H1 (cell line): ENCODE data around the gene ASCC2.

ENCODE experiments used
- CTBP2 ChIP-seq: IDR thresholded peaks from 2 replicates; pipeline ENCODE4 v1.7.0; 2011; ENCODE audit warnings: borderline replicate concordance, mild to moderate bottlenecking, moderate library complexity, mixed read lengths, low read length; ENCODE audit not compliant: insufficient read depth, insufficient read length
- FOSL1 ChIP-seq: IDR thresholded peaks from 2 replicates; pipeline ENCODE4 v1.6.1; 2011; ENCODE audit warnings: mild to moderate bottlenecking, low read depth, low read length, moderate library complexity; ENCODE audit not compliant: insufficient read depth
- GABPA ChIP-seq: IDR thresholded peaks from 2 replicates; pipeline ENCODE4 v1.6.1; 2011; ENCODE audit warnings: mild to moderate bottlenecking, low read length, moderate library complexity, borderline replicate concordance; ENCODE audit not compliant: insufficient read depth
- TF ChIP-seq, protein P1 (sequence below): IDR thresholded peaks from 2 replicates; pipeline ENCODE4 v1.6.1; 2012; ENCODE audit warnings: low read length, inconsistent platforms
- TF ChIP-seq, protein P2 (sequence below): IDR thresholded peaks from 2 replicates; pipeline ENCODE4 v1.6.1; 2012; ENCODE audit warnings: inconsistent platforms

DNA sequence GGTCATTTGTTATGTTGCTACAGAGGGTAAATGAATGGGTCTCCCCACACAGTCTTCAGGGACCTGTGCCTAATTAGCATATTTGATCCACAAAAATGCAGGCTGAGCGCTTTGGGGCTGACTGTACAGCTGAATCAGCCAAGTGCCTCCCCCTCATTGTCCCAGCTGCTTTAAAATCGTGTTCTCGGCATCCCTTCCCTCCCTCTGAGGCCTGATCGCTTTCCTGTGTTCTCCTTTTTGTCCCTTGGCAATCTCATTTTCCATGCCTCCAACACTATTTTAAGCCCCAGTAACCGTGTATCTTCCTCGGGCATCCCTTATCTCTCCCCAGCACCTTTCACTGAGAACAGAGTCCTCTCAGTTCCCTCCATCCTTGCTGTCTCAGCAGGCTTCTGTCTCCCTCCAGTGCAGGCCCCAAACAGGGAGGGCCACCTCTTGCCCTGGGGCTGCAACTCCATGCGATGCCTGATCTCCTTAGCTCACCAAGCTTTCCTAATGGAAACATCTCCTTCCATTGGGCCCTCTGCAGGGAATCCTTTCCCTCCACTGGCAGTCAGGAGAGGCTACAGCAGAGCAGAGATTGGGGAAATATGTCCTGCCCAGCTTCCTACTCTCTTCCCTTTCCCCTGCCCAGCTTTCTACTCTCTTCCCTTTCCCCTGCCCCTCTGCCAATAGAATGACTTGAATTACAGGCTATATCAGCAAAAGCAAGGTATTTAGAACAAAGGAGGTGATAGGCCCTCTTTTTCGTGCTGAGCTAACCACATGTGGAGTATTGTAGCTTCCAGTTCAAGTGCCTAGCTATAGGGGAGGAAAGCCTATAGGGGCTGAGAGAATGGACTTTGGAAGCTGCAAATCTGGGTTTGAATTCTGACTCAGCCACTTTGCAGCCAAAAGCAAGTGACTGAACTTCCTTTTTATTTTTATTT, 57.1 kb downstream of the ASCC2 start:
- TF ChIP-seq, protein P1, sequence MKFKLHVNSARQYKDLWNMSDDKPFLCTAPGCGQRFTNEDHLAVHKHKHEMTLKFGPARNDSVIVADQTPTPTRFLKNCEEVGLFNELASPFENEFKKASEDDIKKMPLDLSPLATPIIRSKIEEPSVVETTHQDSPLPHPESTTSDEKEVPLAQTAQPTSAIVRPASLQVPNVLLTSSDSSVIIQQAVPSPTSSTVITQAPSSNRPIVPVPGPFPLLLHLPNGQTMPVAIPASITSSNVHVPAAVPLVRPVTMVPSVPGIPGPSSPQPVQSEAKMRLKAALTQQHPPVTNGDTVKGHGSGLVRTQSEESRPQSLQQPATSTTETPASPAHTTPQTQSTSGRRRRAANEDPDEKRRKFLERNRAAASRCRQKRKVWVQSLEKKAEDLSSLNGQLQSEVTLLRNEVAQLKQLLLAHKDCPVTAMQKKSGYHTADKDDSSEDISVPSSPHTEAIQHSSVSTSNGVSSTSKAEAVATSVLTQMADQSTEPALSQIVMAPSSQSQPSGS, result no peak
- TF ChIP-seq GABPA, result no peak
- TF ChIP-seq FOSL1, result no peak
- TF ChIP-seq CTBP2, result no peak
- TF ChIP-seq, protein P2, sequence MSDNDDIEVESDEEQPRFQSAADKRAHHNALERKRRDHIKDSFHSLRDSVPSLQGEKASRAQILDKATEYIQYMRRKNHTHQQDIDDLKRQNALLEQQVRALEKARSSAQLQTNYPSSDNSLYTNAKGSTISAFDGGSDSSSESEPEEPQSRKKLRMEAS, result no peak
